PC-9 (cell line): ENCODE measurements around the gene MGST1.

Source experiments
- EZH2 ChIP-seq: fragments of 200-600 bp; sonication (generic); IDR thresholded peaks from 2 replicates; pipeline ENCODE4 v1.8.0; 2017; ENCODE audit warnings: antibody characterized with exemption, low read depth
- TF ChIP-seq, protein P1 (sequence below): fragments of 200-600 bp; sonication (generic); conservative IDR thresholded peaks from 2 replicates; pipeline ENCODE4 v1.6.1; 2017; ENCODE audit warnings: mixed run types, antibody characterized with exemption, mild to moderate bottlenecking, moderate library complexity

DNA sequence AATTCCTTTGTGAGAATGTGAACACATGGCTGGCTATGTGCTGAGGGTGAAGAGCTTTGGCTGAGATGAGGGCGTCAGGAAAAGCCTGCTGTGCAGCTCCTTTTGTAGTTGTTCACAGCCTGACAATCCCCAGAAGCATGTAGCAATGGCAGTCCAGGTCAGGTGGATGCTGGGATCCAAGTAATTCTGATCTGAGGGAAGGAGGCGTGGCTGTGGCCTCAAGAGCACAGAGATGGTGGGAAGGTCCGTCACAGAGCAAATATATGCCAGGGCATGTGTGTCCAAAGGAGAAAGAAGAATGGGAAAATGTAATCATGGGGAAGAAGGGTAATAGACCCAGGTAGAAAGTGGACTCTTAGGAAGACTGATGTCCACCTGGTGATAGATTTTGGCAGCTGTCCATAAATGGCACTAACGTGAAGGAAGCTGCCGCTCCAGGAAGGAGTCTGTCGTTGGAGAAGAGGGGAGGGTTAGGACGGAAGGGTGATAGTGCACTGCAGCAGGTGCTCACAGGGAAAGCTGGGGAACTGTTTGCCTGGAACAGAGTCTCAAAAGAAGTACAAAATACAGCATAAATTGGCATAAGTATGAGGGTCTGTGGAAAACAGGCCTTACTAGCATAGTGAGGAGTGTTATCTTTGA is 13.8 kb downstream of the MGST1 start:
- TF ChIP-seq, protein P1, sequence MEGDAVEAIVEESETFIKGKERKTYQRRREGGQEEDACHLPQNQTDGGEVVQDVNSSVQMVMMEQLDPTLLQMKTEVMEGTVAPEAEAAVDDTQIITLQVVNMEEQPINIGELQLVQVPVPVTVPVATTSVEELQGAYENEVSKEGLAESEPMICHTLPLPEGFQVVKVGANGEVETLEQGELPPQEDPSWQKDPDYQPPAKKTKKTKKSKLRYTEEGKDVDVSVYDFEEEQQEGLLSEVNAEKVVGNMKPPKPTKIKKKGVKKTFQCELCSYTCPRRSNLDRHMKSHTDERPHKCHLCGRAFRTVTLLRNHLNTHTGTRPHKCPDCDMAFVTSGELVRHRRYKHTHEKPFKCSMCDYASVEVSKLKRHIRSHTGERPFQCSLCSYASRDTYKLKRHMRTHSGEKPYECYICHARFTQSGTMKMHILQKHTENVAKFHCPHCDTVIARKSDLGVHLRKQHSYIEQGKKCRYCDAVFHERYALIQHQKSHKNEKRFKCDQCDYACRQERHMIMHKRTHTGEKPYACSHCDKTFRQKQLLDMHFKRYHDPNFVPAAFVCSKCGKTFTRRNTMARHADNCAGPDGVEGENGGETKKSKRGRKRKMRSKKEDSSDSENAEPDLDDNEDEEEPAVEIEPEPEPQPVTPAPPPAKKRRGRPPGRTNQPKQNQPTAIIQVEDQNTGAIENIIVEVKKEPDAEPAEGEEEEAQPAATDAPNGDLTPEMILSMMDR: no peak
- TF ChIP-seq EZH2: no peak
